MM.1S (cell line): Measurements from ENCODE around the gene CYSTM1.

Experiments used
- DNase-seq: peaks from one replicate; pipeline ENCODE4 v3.0.0-alpha.2; 2015
- H2AFZ ChIP-seq: fragments of 300-600 bp; sonication (generic); 2 replicates; pipeline ENCODE4 v1.6.0; 2016; ENCODE audit warnings: antibody characterized with exemption, low read length
- H3F3A ChIP-seq: fragments of 300-600 bp; sonication (generic); 2 replicates; pipeline ENCODE4 v1.6.1; 2016; ENCODE audit warnings: mild to moderate bottlenecking, antibody characterized with exemption, low read length, moderate library complexity, mixed read lengths; ENCODE audit not compliant: insufficient read depth
- H3K27ac ChIP-seq: fragments of 300-600 bp; sonication (generic); 2 replicates; pipeline ENCODE4 v1.5.1; 2016; ENCODE audit warnings: mild to moderate bottlenecking, low read length
- H3K27me3 ChIP-seq: fragments of 300-600 bp; sonication (generic); replicated peaks from 2 replicates; pipeline ENCODE4 v1.6.0; 2016; ENCODE audit warnings: low read length; ENCODE audit not compliant: insufficient read depth
- H3K36me3 ChIP-seq: fragments of 300-600 bp; sonication (generic); replicated peaks from 2 replicates; pipeline ENCODE4 v1.6.1; 2016; ENCODE audit warnings: mild to moderate bottlenecking, low read length, mixed read lengths; ENCODE audit not compliant: insufficient read depth
- H3K4me1 ChIP-seq: fragments of 300-600 bp; sonication (generic); 2 replicates; pipeline ENCODE4 v1.6.1; 2016; ENCODE audit warnings: low read length, mixed read lengths
- H3K4me2 ChIP-seq: fragments of 300-600 bp; sonication (generic); 2 replicates; pipeline ENCODE4 v1.6.0; 2016; ENCODE audit warnings: low read depth, low read length
- H3K4me3 ChIP-seq: fragments of 300-600 bp; sonication (generic); 2 replicates; pipeline ENCODE4 v1.5.1; 2016; ENCODE audit warnings: low read length, mixed read lengths
- H3K79me2 ChIP-seq: fragments of 300-600 bp; sonication (generic); 2 replicates; pipeline ENCODE4 v1.6.1; 2016; ENCODE audit warnings: mixed run types, low read length, mixed read lengths
- H3K9ac ChIP-seq: fragments of 300-600 bp; sonication (generic); 2 replicates; pipeline ENCODE4 v1.6.1; 2016; ENCODE audit warnings: low read length, mixed read lengths
- H3K9me2 ChIP-seq: fragments of 300-600 bp; sonication (generic); replicated peaks from 2 replicates; pipeline ENCODE4 v1.6.1; 2016; ENCODE audit warnings: mild to moderate bottlenecking, low read length, mixed read lengths; ENCODE audit not compliant: insufficient read depth
- H3K9me3 ChIP-seq: fragments of 300-600 bp; sonication (generic); replicated peaks from 2 replicates; pipeline ENCODE4 v1.6.1; 2016; ENCODE audit warnings: mild to moderate bottlenecking, low read length, mixed read lengths; ENCODE audit not compliant: insufficient read depth
- H4K20me1 ChIP-seq: fragments of 300-600 bp; sonication (generic); 2 replicates; pipeline ENCODE4 v1.6.1; 2016; ENCODE audit warnings: mild to moderate bottlenecking, low read length, moderate library complexity, mixed read lengths; ENCODE audit not compliant: insufficient read depth
- CTCF ChIP-seq: fragments of 300-600 bp; sonication (generic); IDR thresholded peaks from 2 replicates; pipeline ENCODE4 v1.5.1; 2016; ENCODE audit warnings: antibody characterized with exemption, low read length, mixed read lengths
- EZH2 ChIP-seq: fragments of 300-600 bp; sonication (generic); optimal IDR thresholded peaks from 2 replicates; pipeline ENCODE3; 2017; ENCODE audit warnings: low read depth, mild to moderate bottlenecking, antibody characterized with exemption, low read length, mixed read lengths
- EZH2phosphoT487 ChIP-seq: fragments of 300-600 bp; sonication (generic); IDR thresholded peaks from 2 replicates; pipeline ENCODE4 v1.6.1; 2018; ENCODE audit warnings: antibody characterized with exemption, low read length

CYSTM1 gene

GRCh38 chr5:140253985-140254384, 79.0 kb downstream of the CYSTM1 start:
- H3F3A ChIP-seq = peaks cover 25% of the 10 kb centered on the region
- no peak overlapping the region for H3K27ac ChIP-seq
- H3K9ac ChIP-seq = no peak overlapping the region
- no peak overlapping the region for H2AFZ ChIP-seq
- H3K9me2 ChIP-seq = no peaks in the 10 kb centered on the region
- H3K4me3 ChIP-seq = no peak overlapping the region
- no peaks in the 10 kb centered on the region for H3K27me3 ChIP-seq
- peaks cover 62% of the 10 kb centered on the region for H3K79me2 ChIP-seq
- H4K20me1 ChIP-seq = no peaks in the 10 kb centered on the region
- H3K9me3 ChIP-seq = no peaks in the 10 kb centered on the region
- H3K36me3 ChIP-seq = no peaks in the 10 kb centered on the region
- no peak for DNase-seq
- no peak overlapping the region for H3K4me2 ChIP-seq
- TF ChIP-seq CTCF (no peak), EZH2 (no peak), EZH2phosphoT487 (no peak)
- H3K4me1 ChIP-seq = peaks cover 39% of the 10 kb centered on the region

DNA sequence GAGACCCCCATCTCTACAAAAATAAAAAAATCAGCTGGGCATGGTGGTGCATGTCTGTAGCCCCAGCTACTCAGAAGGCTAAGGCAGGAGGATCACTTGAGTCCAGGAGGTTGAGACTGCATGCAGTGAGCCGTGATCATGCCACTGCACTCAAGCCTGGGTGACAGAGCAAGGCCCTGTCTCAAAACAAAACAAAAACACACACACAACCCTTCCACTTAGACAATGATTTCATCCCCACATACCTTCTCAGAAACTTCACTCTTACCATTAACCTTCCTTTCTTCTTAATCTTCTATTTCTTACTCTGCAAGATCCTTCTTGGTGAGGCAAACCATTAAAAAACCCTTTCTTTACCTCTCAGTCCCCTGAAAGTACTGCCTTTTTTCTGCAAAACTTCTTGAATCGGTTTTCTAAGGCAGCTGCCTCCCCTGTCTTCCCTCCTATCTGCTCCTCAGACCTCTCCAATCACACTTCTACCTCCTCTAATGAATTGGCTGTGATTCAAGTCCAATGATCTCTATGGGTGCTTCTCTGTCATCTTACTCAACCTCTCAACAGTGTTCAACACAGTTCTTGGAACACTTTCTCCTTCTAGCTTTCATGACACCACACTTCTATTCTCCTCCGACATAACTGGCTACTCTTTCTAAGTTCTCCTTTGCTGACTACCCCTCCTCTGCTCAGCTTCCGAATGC, 80.6 kb downstream of the CYSTM1 start:
- Histone ChIP-seq H3K27me3 (no peaks in the 10 kb centered on the region), H3K9ac (no peak overlapping the region), H3K9me3 (no peaks in the 10 kb centered on the region), H3K4me2 (no peak overlapping the region), H3K79me2 (peaks cover 61% of the 10 kb centered on the region), H3K9me2 (no peaks in the 10 kb centered on the region), H3K36me3 (no peaks in the 10 kb centered on the region), H3K4me3 (no peak overlapping the region), H3F3A (peaks cover 19% of the 10 kb centered on the region), H3K27ac (no peak overlapping the region), H2AFZ (no peak overlapping the region), H3K4me1 (peaks cover 24% of the 10 kb centered on the region), H4K20me1 (no peaks in the 10 kb centered on the region)
- TF ChIP-seq CTCF = no peak
- no peak for TF ChIP-seq EZH2phosphoT487
- no peak for TF ChIP-seq EZH2
- no peak for DNase-seq

DNA sequence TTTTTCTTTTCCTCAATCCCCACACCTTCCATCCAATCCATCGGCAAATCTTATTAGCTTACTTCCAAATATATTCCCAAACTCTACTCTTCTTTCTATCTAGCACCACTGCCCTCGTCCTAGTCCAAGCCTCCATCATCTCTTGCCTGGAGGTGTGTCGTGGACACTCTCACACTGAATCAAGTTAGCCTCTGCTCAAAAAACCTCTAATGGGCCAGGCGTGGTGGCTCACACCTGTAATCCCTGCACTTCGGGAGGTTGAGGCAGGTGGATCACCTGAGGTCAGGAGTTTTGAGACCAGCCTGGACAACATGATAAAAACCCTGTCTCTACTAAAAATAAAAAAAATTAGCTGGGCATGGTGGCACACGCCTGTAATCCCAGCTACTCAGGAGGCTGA, 81.7 kb downstream of the CYSTM1 start:
- no peaks in the 10 kb centered on the region for H3K36me3 ChIP-seq
- DNase-seq = no peak
- peaks cover 15% of the 10 kb centered on the region for H3K4me1 ChIP-seq
- TF ChIP-seq CTCF = no peak
- TF ChIP-seq EZH2phosphoT487 = no peak
- no peak for TF ChIP-seq EZH2
- H3K9me2 ChIP-seq = no peaks in the 10 kb centered on the region
- H3K9ac ChIP-seq = no peak overlapping the region
- H3K9me3 ChIP-seq = no peaks in the 10 kb centered on the region
- H3K4me3 ChIP-seq = no peak overlapping the region
- H4K20me1 ChIP-seq = no peaks in the 10 kb centered on the region
- no peaks in the 10 kb centered on the region for H3K27me3 ChIP-seq
- H3K27ac ChIP-seq = no peak overlapping the region
- H3K79me2 ChIP-seq = peaks cover 63% of the 10 kb centered on the region
- H2AFZ ChIP-seq = no peak overlapping the region
- H3F3A ChIP-seq = peaks cover 9% of the 10 kb centered on the region
- no peak overlapping the region for H3K4me2 ChIP-seq
